Stimulated activated CD8-positive, alpha-beta memory T cell treated with anti-CD3 and anti-CD28 coated beads, Interleukin-7, amount 100 ng/mL, for 4 hours (primary cell): ENCODE measurements around the gene PGLYRP3.

ENCODE experiments used
- DNase-seq, 2 donors: peaks; one replicate each; pipeline ENCODE4 v3.0.0-alpha.2; 2020; ENCODE audit warnings: low read depth in 2 of 2

PGLYRP3 gene

GRCh38 chr1:153260585-153261280, 52.0 kb downstream of the PGLYRP3 start:
- DNase-seq = peak in 1 of 2 donors; percentile 7

- DNase-seq = no peak
These were observed 53.4 kb downstream of the PGLYRP3 start, which contains the start of gene LORICRIN for GRCh38 chr1:153259387-153259786. LORICRIN (plus strand) TSS chr1:153259687; CDS start chr1:153260950, 1,263 bp downstream.

- DNase-seq = no peak
These were observed 59.1 kb downstream of the PGLYRP3 start for GRCh38 chr1:153253693-153254092.

GRCh38 chr1:153253076-153253475, 59.7 kb downstream of the PGLYRP3 start:
- no peak for DNase-seq

- no peak for DNase-seq
These were observed 60.8 kb downstream of the PGLYRP3 start for GRCh38 chr1:153251988-153252387.

- DNase-seq = no peak
These were observed 61.2 kb downstream of the PGLYRP3 start for GRCh38 chr1:153251562-153251961.

GRCh38 chr1:153251087-153251486, 61.7 kb downstream of the PGLYRP3 start:
- DNase-seq = no peak

GRCh38 chr1:153250166-153250565, 62.6 kb downstream of the PGLYRP3 start:
- no peak for DNase-seq

- DNase-seq = no peak
These were observed 64.4 kb downstream of the PGLYRP3 start for GRCh38 chr1:153248176-153248879.
